ENCODE measurements around the gene TM9SF1.
A peak's percentile ranks its signal among the peaks of the same experiment; 100 is the strongest.

TM9SF1 gene

GRCh38 chr14:24147761-24148428, 47.3 kb downstream of the TM9SF1 start:
- DNase-seq = no peak

GRCh38 chr14:24146978-24147760, 48.1 kb downstream of the TM9SF1 start, which contains the start of gene RNF31:
TSS of gene RNF31 (plus strand) at chr14:24147498. CDS start at chr14:24147699, 201 bp downstream.
- DNase-seq = peak; percentile 99

GRCh38 chr14:24146453-24146977, 48.7 kb downstream of the TM9SF1 start, which contains the start of gene PSME2:
TSS of gene PSME2 (minus strand) at chr14:24146610. CDS start at chr14:24146581, 29 bp downstream.
- peak; percentile 98 for DNase-seq

- DNase-seq = peak; percentile 29
Measured at GRCh38 chr14:24145690-24146452, 49.4 kb downstream of the TM9SF1 start.

- DNase-seq = no peak
Measured at GRCh38 chr14:24145219-24145618, 50.0 kb downstream of the TM9SF1 start.

GRCh38 chr14:24144451-24144850, 50.8 kb downstream of the TM9SF1 start:
- no peak for DNase-seq

- no peak for DNase-seq
Measured at GRCh38 chr14:24143511-24143910, 51.7 kb downstream of the TM9SF1 start.

GRCh38 chr14:24141097-24141880, 54.0 kb downstream of the TM9SF1 start, which contains the start of gene EMC9:
TSS of gene EMC9 (minus strand) at chr14:24141591. CDS start at chr14:24141304, 287 bp downstream.
- DNase-seq = peak; percentile 100

- no peak for DNase-seq
Measured at GRCh38 chr14:24139272-24139934, 55.8 kb downstream of the TM9SF1 start.
